Measurements from ENCODE around the gene CPEB4. TPM values are rescaled to one million over a fixed set of nuclear protein-coding genes. Genes with fewer than 3 reads are reported as not detected.

The CPEB4 gene
- total RNA-seq, 1 experiment from 2014 or later = 15.4 TPM

- no TSS peak for BruUV-seq (replicated peaks)
- peaks cover 19% of the 10 kb centered on the region; the same call in 1 of the 2 replicates for H3K79me2 ChIP-seq (ENCODE audit: low read depth)
- H3K4me1 ChIP-seq (replicated peaks; ENCODE audit: insufficient read depth) = peaks cover 59% of the 10 kb centered on the region
- TF ChIP-seq CTCF (conservative IDR thresholded peaks at IDR 0.05) (no peak), EZH2 (IDR thresholded peaks at IDR 0.05; ENCODE audit: low read depth) (no peak)
- H3K9me2 ChIP-seq (ENCODE audit: insufficient read depth) = no peaks in the 10 kb centered on the region
- H3K27me3 ChIP-seq (ENCODE audit: insufficient read depth, low read depth) = no peaks in the 10 kb centered on the region
- H3K27ac ChIP-seq = no peak overlapping the region
- H3K36me3 ChIP-seq (ENCODE audit: low read depth) = no peaks in the 10 kb centered on the region
- no peak overlapping the region for H3K4me3 ChIP-seq
- intact Hi-C loops (cut with micrococcal nuclease; ENCODE audit: unreplicated experiment) = loop anchor here (5.0 kb wide), 3 partner anchors 76 to 1314 kb away; partner anchors contain the start of gene STC2
- DNase-seq = no peak
- no peaks in the 10 kb centered on the region for H4K20me1 ChIP-seq (ENCODE audit: insufficient read depth)
- ChIA-PET CTCF (interaction anchor here (1.6 kb wide), 1 partner anchor 39 kb away, joined by 9 read pairs; no protein-coding TSS in a partner anchor), POLR2A (ENCODE audit: unreplicated experiment) (interaction anchor here (0.6 kb wide), 2 partner anchors 78 to 95 kb away, joined by 4 to 7 read pairs; no protein-coding TSS in a partner anchor)
- H2AFZ ChIP-seq = no peak overlapping the region
- peaks cover 6% of the 10 kb centered on the region; the same call in 1 of the 2 replicates for H3K9me3 ChIP-seq (ENCODE audit: insufficient read depth, low read depth)
- H3F3A ChIP-seq (ENCODE audit: insufficient read depth, low read depth) = peaks cover 25% of the 10 kb centered on the region; the same call in 1 of the 2 replicates
- H3K4me2 ChIP-seq = no peak overlapping the region
Observed at GRCh38 chr5:173886150-173886549, 2.0 kb upstream of the CPEB4 start.

DNA sequence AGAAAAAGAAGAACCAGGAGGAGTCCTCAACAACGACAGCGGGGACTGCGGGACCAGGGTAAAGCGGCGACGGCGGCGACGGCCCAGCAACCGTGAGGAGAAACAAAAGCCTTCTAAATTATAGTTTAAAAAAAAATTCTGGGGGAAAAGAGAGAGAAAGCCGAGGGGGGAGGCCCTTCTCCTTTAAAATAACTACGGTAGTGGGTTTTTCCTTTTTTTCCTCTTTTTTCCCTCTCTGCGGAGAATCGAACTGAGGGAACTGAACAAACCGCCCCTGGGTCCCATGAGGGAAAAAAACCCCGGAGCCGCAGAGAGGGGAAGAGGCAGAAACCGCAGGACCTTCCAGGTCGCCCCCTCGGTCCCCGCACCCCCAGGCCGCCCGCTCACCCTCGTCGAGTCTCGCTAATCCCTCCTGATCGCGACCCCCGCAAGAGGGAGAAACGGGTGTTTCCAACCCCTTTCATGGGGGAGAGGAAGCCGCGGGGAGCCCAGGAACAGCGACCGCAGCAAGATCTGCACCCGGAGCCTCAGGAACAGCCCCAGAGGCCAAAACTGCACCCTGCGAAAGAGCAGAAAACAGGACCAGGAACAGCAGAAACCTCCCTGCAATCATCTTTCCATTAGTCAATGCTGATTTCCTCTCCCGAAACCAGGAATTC lies 453 bp downstream of the CPEB4 start:
- DNase-seq = no peak
- CTCF ChIA-PET = interaction anchor here (0.9 kb wide), 1 partner anchor 85 kb away, joined by 4 read pairs; no protein-coding TSS in a partner anchor
- H3K79me2 ChIP-seq (ENCODE audit: low read depth) = peaks cover 42% of the 10 kb centered on the region; the same call in 1 of the 2 replicates

More for the DNA sequence above, 453 bp downstream of the CPEB4 start:
- TF ChIP-seq CTCF (conservative IDR thresholded peaks at IDR 0.05) = no peak
- TF ChIP-seq EZH2 (IDR thresholded peaks at IDR 0.05; ENCODE audit: low read depth) = no peak
- H3K4me2 ChIP-seq = peak overlapping the region; percentile 89
- no peaks in the 10 kb centered on the region for H3K9me3 ChIP-seq (ENCODE audit: insufficient read depth, low read depth)
- intact Hi-C loops (cut with micrococcal nuclease; ENCODE audit: unreplicated experiment) = loop anchor here (1.0 to 5.0 kb wide), 5 partner anchors 30 to 1316 kb away; partner anchors contain the start of gene STC2
- H3F3A ChIP-seq (ENCODE audit: insufficient read depth, low read depth) = 0 out of 2 replicates have a peak, but pooled peaks cover 11% of the 10 kb centered on the region
- no peak overlapping the region for H3K27ac ChIP-seq
- no peaks in the 10 kb centered on the region for H3K27me3 ChIP-seq (ENCODE audit: insufficient read depth, low read depth)
- BruUV-seq (replicated peaks) = TSS peak; percentile 53
- H3K4me3 ChIP-seq = peak overlapping the region; percentile 86
- no peaks in the 10 kb centered on the region for H4K20me1 ChIP-seq (ENCODE audit: insufficient read depth)
- H3K9me2 ChIP-seq (ENCODE audit: insufficient read depth) = no peaks in the 10 kb centered on the region
- no peaks in the 10 kb centered on the region for H3K36me3 ChIP-seq (ENCODE audit: low read depth)
- POLR2A ChIA-PET (ENCODE audit: unreplicated experiment) = interaction anchor here (0.6 to 1.1 kb wide), 6 partner anchors 43 to 421 kb away, joined by 3 to 12 read pairs (median 5); no protein-coding TSS in a partner anchor
- peak overlapping the region; percentile 72 for H2AFZ ChIP-seq
- peaks cover 72% of the 10 kb centered on the region for H3K4me1 ChIP-seq (replicated peaks; ENCODE audit: insufficient read depth)

Measured in PC-9 (cell line).